ENCODE data around the gene CAMK1D. TPM values are rescaled to one million over a fixed set of nuclear protein-coding genes. Genes with fewer than 3 reads are reported as not detected.

CAMK1D gene
- total RNA-seq, 2 experiments from 2014 or later = 15.4 to 15.5 TPM

- H3K27ac Mint-ChIP-seq = no peak overlapping the region
- no peak for DNase-seq
- H3K36me3 Mint-ChIP-seq (ENCODE audit: low read depth) = peaks cover 2% of the 10 kb centered on the region
- CTCF ChIA-PET = interaction anchor here (0.8 kb wide), 1 partner anchor 14 kb away, joined by 3 read pairs; no protein-coding TSS in a partner anchor
- H3K4me3 Mint-ChIP-seq = no peak overlapping the region
- peaks cover 13% of the 10 kb centered on the region for H3K9me3 Mint-ChIP-seq
- POLR2A ChIA-PET = no interaction called here
- no peaks in the 10 kb centered on the region for H3K27me3 Mint-ChIP-seq
- H3K4me1 Mint-ChIP-seq = peaks cover 6% of the 10 kb centered on the region
Measured at GRCh38 chr10:12387561-12388210, 38.3 kb downstream of the CAMK1D start.

GRCh38 chr10:12388671-12389070 lies 39.3 kb downstream of the CAMK1D start:
- ChIA-PET POLR2A (no interaction called here), CTCF (no interaction called here)
- no peak for DNase-seq
- peaks cover 13% of the 10 kb centered on the region for H3K9me3 Mint-ChIP-seq
- H3K27ac Mint-ChIP-seq = no peak overlapping the region
- H3K27me3 Mint-ChIP-seq = no peaks in the 10 kb centered on the region
- no peak overlapping the region for H3K4me3 Mint-ChIP-seq
- peaks cover 6% of the 10 kb centered on the region for H3K4me1 Mint-ChIP-seq
- H3K36me3 Mint-ChIP-seq (ENCODE audit: low read depth) = peaks cover 2% of the 10 kb centered on the region

GRCh38 chr10:12389154-12389734 lies 39.9 kb downstream of the CAMK1D start:
- CTCF ChIA-PET = interaction anchor here (0.6 kb wide), 1 partner anchor 196 kb away, joined by 3 read pairs; no protein-coding TSS in a partner anchor
- peaks cover 6% of the 10 kb centered on the region for H3K4me1 Mint-ChIP-seq
- H3K36me3 Mint-ChIP-seq (ENCODE audit: low read depth) = peaks cover 2% of the 10 kb centered on the region
- H3K4me3 Mint-ChIP-seq = no peak overlapping the region
- no peak for DNase-seq
- H3K27ac Mint-ChIP-seq = no peak overlapping the region
- POLR2A ChIA-PET = no interaction called here
- peaks cover 13% of the 10 kb centered on the region for H3K9me3 Mint-ChIP-seq
- no peaks in the 10 kb centered on the region for H3K27me3 Mint-ChIP-seq

- Mint-ChIP-seq H3K27ac (no peak overlapping the region), H3K9me3 (no peaks in the 10 kb centered on the region), H3K27me3 (no peaks in the 10 kb centered on the region), H3K4me1 (peaks cover 6% of the 10 kb centered on the region), H3K36me3 (ENCODE audit: low read depth) (no peaks in the 10 kb centered on the region), H3K4me3 (no peak overlapping the region)
- no peak for DNase-seq
- CTCF ChIA-PET = interaction anchor here (0.8 to 0.9 kb wide), 2 partner anchors 32 to 33 kb away, joined by 3 read pairs; no protein-coding TSS in a partner anchor
- POLR2A ChIA-PET = no interaction called here
Measured at GRCh38 chr10:12390733-12391132, 41.4 kb downstream of the CAMK1D start.

- Mint-ChIP-seq H3K4me3 (no peak overlapping the region), H3K36me3 (ENCODE audit: low read depth) (no peaks in the 10 kb centered on the region), H3K9me3 (no peaks in the 10 kb centered on the region), H3K27me3 (no peaks in the 10 kb centered on the region), H3K27ac (no peak overlapping the region), H3K4me1 (peaks cover 6% of the 10 kb centered on the region)
- no peak for DNase-seq
- ChIA-PET POLR2A (no interaction called here), CTCF (interaction anchor here (0.6 to 0.9 kb wide), 3 partner anchors 32 to 914 kb away, joined by 3 read pairs; no protein-coding TSS in a partner anchor)
Measured at GRCh38 chr10:12391206-12391605, 41.9 kb downstream of the CAMK1D start.

- ChIA-PET CTCF (no interaction called here), POLR2A (no interaction called here)
- H3K36me3 Mint-ChIP-seq (ENCODE audit: low read depth) = no peaks in the 10 kb centered on the region
- peaks cover under 1% of the 10 kb centered on the region for H3K4me1 Mint-ChIP-seq
- no peak overlapping the region for H3K4me3 Mint-ChIP-seq
- H3K9me3 Mint-ChIP-seq = no peaks in the 10 kb centered on the region
- H3K27me3 Mint-ChIP-seq = no peaks in the 10 kb centered on the region
- no peak for DNase-seq
- H3K27ac Mint-ChIP-seq = no peak overlapping the region
Measured at GRCh38 chr10:12393831-12394230, 44.5 kb downstream of the CAMK1D start.

GRCh38 chr10:12394241-12395033 lies 45.1 kb downstream of the CAMK1D start:
- Mint-ChIP-seq H3K4me1 (no peaks in the 10 kb centered on the region), H3K4me3 (no peak overlapping the region), H3K27ac (no peak overlapping the region), H3K9me3 (no peaks in the 10 kb centered on the region), H3K36me3 (ENCODE audit: low read depth) (no peaks in the 10 kb centered on the region), H3K27me3 (no peaks in the 10 kb centered on the region)
- ChIA-PET CTCF (interaction anchor here (1.6 kb wide), 1 partner anchor 10 kb away, joined by 9 read pairs; no protein-coding TSS in a partner anchor), POLR2A (no interaction called here)
- DNase-seq = no peak

- no peak for DNase-seq
- ChIA-PET POLR2A (no interaction called here), CTCF (no interaction called here)
- Mint-ChIP-seq H3K27me3 (no peaks in the 10 kb centered on the region), H3K27ac (no peak overlapping the region), H3K4me1 (no peaks in the 10 kb centered on the region), H3K4me3 (no peak overlapping the region), H3K9me3 (no peaks in the 10 kb centered on the region), H3K36me3 (ENCODE audit: low read depth) (no peaks in the 10 kb centered on the region)
Measured at GRCh38 chr10:12396093-12396492, 46.7 kb downstream of the CAMK1D start.

- POLR2A ChIA-PET = no interaction called here
- H3K27ac Mint-ChIP-seq = no peak overlapping the region
- DNase-seq = no peak
Measured at GRCh38 chr10:12396567-12396966, 47.2 kb downstream of the CAMK1D start.

GRCh38 chr10:12397147-12397896 lies 48.0 kb downstream of the CAMK1D start:
- no peaks in the 10 kb centered on the region for H3K4me1 Mint-ChIP-seq
- H3K9me3 Mint-ChIP-seq = no peaks in the 10 kb centered on the region
- H3K36me3 Mint-ChIP-seq (ENCODE audit: low read depth) = no peaks in the 10 kb centered on the region
- no peak for DNase-seq
- CTCF ChIA-PET = interaction anchor here (0.6 kb wide), 1 partner anchor 669 kb away, joined by 3 read pairs; no protein-coding TSS in a partner anchor
- POLR2A ChIA-PET = no interaction called here
- no peaks in the 10 kb centered on the region for H3K27me3 Mint-ChIP-seq
- no peak overlapping the region for H3K4me3 Mint-ChIP-seq
- no peak overlapping the region for H3K27ac Mint-ChIP-seq

More at GRCh38 chr10:12396567-12396966, 47.2 kb downstream of the CAMK1D start:
- Mint-ChIP-seq H3K4me1 (no peaks in the 10 kb centered on the region), H3K27me3 (no peaks in the 10 kb centered on the region), H3K4me3 (no peak overlapping the region), H3K36me3 (ENCODE audit: low read depth) (no peaks in the 10 kb centered on the region), H3K9me3 (no peaks in the 10 kb centered on the region)
- CTCF ChIA-PET = interaction anchor here (0.6 kb wide), 1 partner anchor 668 kb away, joined by 3 read pairs; no protein-coding TSS in a partner anchor

- POLR2A ChIA-PET = no interaction called here
Measured at GRCh38 chr10:12397941-12398340, 48.6 kb downstream of the CAMK1D start.

GRCh38 chr10:12400266-12400931 lies 51.1 kb downstream of the CAMK1D start:
- H3K36me3 Mint-ChIP-seq (ENCODE audit: low read depth) = no peaks in the 10 kb centered on the region
- ChIA-PET POLR2A (no interaction called here), CTCF (interaction anchor here (0.6 kb wide), 1 partner anchor 186 kb away, joined by 4 read pairs; no protein-coding TSS in a partner anchor)
- no peaks in the 10 kb centered on the region for H3K9me3 Mint-ChIP-seq
- no peak overlapping the region for H3K27ac Mint-ChIP-seq
- no peaks in the 10 kb centered on the region for H3K27me3 Mint-ChIP-seq
- H3K4me3 Mint-ChIP-seq = no peak overlapping the region
- DNase-seq = no peak
- H3K4me1 Mint-ChIP-seq = peaks cover 9% of the 10 kb centered on the region

More at GRCh38 chr10:12397941-12398340, 48.6 kb downstream of the CAMK1D start:
- Mint-ChIP-seq H3K36me3 (ENCODE audit: low read depth) (no peaks in the 10 kb centered on the region), H3K27ac (no peak overlapping the region), H3K27me3 (no peaks in the 10 kb centered on the region), H3K9me3 (no peaks in the 10 kb centered on the region), H3K4me3 (no peak overlapping the region), H3K4me1 (no peaks in the 10 kb centered on the region)
- no peak for DNase-seq
- CTCF ChIA-PET = no interaction called here
